H9 (cell line): Measurements from ENCODE around the gene SLC19A1. TPM values are rescaled to one million over a fixed set of nuclear protein-coding genes. Genes with fewer than 3 reads are reported as not detected.

ENCODE experiments used
- DNase-seq: peaks from one replicate; pipeline ENCODE4 v3.0.0-alpha.2; 2017
- H2AFZ ChIP-seq: one replicate; pipeline ENCODE4 v1.6.1; 2013; ENCODE audit warnings: mild to moderate bottlenecking, low read length, control low read depth, moderate library complexity
- H2AK5ac ChIP-seq: 2 replicates; pipeline ENCODE4 v1.6.1; 2013; ENCODE audit warnings: low read length, control low read depth, mixed read lengths; ENCODE audit not compliant: insufficient read length
- H2BK120ac ChIP-seq: one replicate; pipeline ENCODE4 v1.6.1; 2013; ENCODE audit warnings: low read depth, mild to moderate bottlenecking, low read length, control low read depth, inconsistent platforms; ENCODE audit not compliant: poor library complexity, severe bottlenecking
- H2BK12ac ChIP-seq: 2 replicates; pipeline ENCODE4 v1.6.1; 2013; ENCODE audit warnings: low read length, control low read depth, mixed read lengths, low read depth; ENCODE audit not compliant: insufficient read length
- H2BK15ac ChIP-seq: 2 replicates; pipeline ENCODE4 v1.6.1; 2013; ENCODE audit warnings: low read depth, low read length, control low read depth
- H2BK20ac ChIP-seq: one replicate; pipeline ENCODE4 v1.6.1; 2013; ENCODE audit warnings: low read depth, mild to moderate bottlenecking, low read length, control low read depth, inconsistent platforms; ENCODE audit not compliant: poor library complexity, severe bottlenecking
- H2BK5ac ChIP-seq: 2 replicates; pipeline ENCODE4 v1.6.1; 2013; ENCODE audit warnings: low read length, control low read depth, mixed read lengths; ENCODE audit not compliant: insufficient read length
- H3K14ac ChIP-seq: 2 replicates; pipeline ENCODE4 v1.6.1; 2013; ENCODE audit warnings: low read length, control low read depth; ENCODE audit not compliant: insufficient read depth
- H3K18ac ChIP-seq: 2 replicates; pipeline ENCODE4 v1.6.1; 2013; ENCODE audit warnings: low read depth, mild to moderate bottlenecking, mixed read lengths, low read length, control low read depth; ENCODE audit not compliant: insufficient read length
- H3K23ac ChIP-seq: 2 replicates; pipeline ENCODE4 v1.6.1; 2013; ENCODE audit warnings: low read length, control low read depth, mixed read lengths, low read depth; ENCODE audit not compliant: insufficient read length
- H3K23me2 ChIP-seq: 2 replicates; pipeline ENCODE4 v1.6.1; 2013; ENCODE audit warnings: low read depth, mild to moderate bottlenecking, mixed read lengths, low read length, control low read depth; ENCODE audit not compliant: insufficient read length, poor library complexity, severe bottlenecking
- H3K27ac ChIP-seq: 2 replicates; pipeline ENCODE4 v1.5.1; 2013; ENCODE audit warnings: low read length, control low read depth, mixed read lengths, low read depth; ENCODE audit not compliant: insufficient read length
- H3K27me3 ChIP-seq: 2 replicates; pipeline ENCODE4 v1.6.1; 2013; ENCODE audit warnings: low read length, control low read depth, inconsistent platforms; ENCODE audit not compliant: insufficient read depth
- H3K4ac ChIP-seq: 2 replicates; pipeline ENCODE4 v1.6.1; 2013; ENCODE audit warnings: low read depth, mild to moderate bottlenecking, control low read depth, inconsistent platforms, low read length, moderate library complexity
- H3K4me1 ChIP-seq: 2 replicates; pipeline ENCODE4 v1.6.1; 2013; ENCODE audit warnings: low read length, control low read depth, inconsistent platforms; ENCODE audit not compliant: insufficient read depth
- H3K4me2 ChIP-seq: 2 replicates; pipeline ENCODE4 v1.6.1; 2013; ENCODE audit warnings: low read length, control low read depth, mixed read lengths; ENCODE audit not compliant: insufficient read length, insufficient read depth
- H3K56ac ChIP-seq: 2 replicates; pipeline ENCODE4 v1.6.1; 2013; ENCODE audit warnings: low read depth, mild to moderate bottlenecking, mixed read lengths, low read length, control low read depth; ENCODE audit not compliant: insufficient read length
- H3K79me1 ChIP-seq: 2 replicates; pipeline ENCODE4 v1.6.1; 2013; ENCODE audit warnings: low read depth, mild to moderate bottlenecking, moderate library complexity, low read length, control low read depth, inconsistent platforms; ENCODE audit not compliant: insufficient read depth, poor library complexity, severe bottlenecking
- H3K79me2 ChIP-seq: 2 replicates; pipeline ENCODE4 v1.6.1; 2013; ENCODE audit warnings: low read length, control low read depth, inconsistent platforms; ENCODE audit not compliant: insufficient read depth
- H3K9ac ChIP-seq: 2 replicates; pipeline ENCODE4 v1.6.1; 2013; ENCODE audit warnings: low read length, control low read depth, mixed read lengths; ENCODE audit not compliant: insufficient read length; ENCODE audit errors: extremely low read depth
- H3K9me3 ChIP-seq: one replicate; pipeline ENCODE4 v1.6.1; 2013; ENCODE audit warnings: low read depth, low read length, inconsistent platforms; ENCODE audit not compliant: control insufficient read depth
- H3T11ph ChIP-seq: one replicate; pipeline ENCODE4 v1.6.1; 2013; ENCODE audit warnings: mild to moderate bottlenecking, low read length, control low read depth, inconsistent platforms
- H4K20me1 ChIP-seq: one replicate; pipeline ENCODE4 v1.6.1; 2013; ENCODE audit not compliant: control insufficient read depth, insufficient read length, insufficient read depth
- H4K5ac ChIP-seq: 2 replicates; pipeline ENCODE4 v1.6.1; 2013; ENCODE audit warnings: low read depth, mild to moderate bottlenecking, mixed read lengths, low read length, control low read depth; ENCODE audit not compliant: insufficient read length
- H4K8ac ChIP-seq: replicated peaks from 2 replicates; pipeline ENCODE4 v1.6.1; 2013; ENCODE audit warnings: low read length, control low read depth, mixed read lengths, low read depth; ENCODE audit not compliant: insufficient read length
- H4K91ac ChIP-seq: 2 replicates; pipeline ENCODE4 v1.6.1; 2013; ENCODE audit warnings: low read depth, mild to moderate bottlenecking, moderate library complexity, mixed read lengths, low read length, control low read depth; ENCODE audit not compliant: insufficient read length
- H3K27ac Mint-ChIP-seq, 3 experiments: 2 replicates in 2 of 3; 3 replicates in 1 of 3; pipeline ENCODE4 v1.8.0; 2020 to 2021; ENCODE audit warnings: mixed read lengths in 3 of 3, mild to moderate bottlenecking in 1 of 3, moderate library complexity in 1 of 3
- H3K27me3 Mint-ChIP-seq: 2 replicates; pipeline ENCODE4 v1.8.0; 2021; ENCODE audit warnings: low read depth, mild to moderate bottlenecking, moderate library complexity, mixed read lengths
- H3K36me3 Mint-ChIP-seq, 3 experiments: 2 replicates in 2 of 3; 3 replicates in 1 of 3; pipeline ENCODE4 v1.8.0; 2020 to 2021; ENCODE audit warnings: low read depth in 3 of 3, mixed read lengths in 3 of 3; ENCODE audit not compliant: insufficient read depth in 1 of 3
- H3K4me1 Mint-ChIP-seq, 2 experiments: 2 replicates each; pipeline ENCODE4 v1.8.0; 2020; ENCODE audit warnings: mixed read lengths in 2 of 2
- H3K4me3 Mint-ChIP-seq, 2 experiments: 2 replicates in 1 of 2; 3 replicates in 1 of 2; pipeline ENCODE4 v1.8.0; 2020 to 2021; ENCODE audit warnings: mild to moderate bottlenecking in 2 of 2, mixed read lengths in 2 of 2, moderate library complexity in 1 of 2
- H3K9me3 Mint-ChIP-seq, 2 experiments: 2 replicates in 1 of 2; 3 replicates in 1 of 2; pipeline ENCODE4 v1.8.0; 2020; ENCODE audit warnings: mild to moderate bottlenecking in 2 of 2, mixed read lengths in 2 of 2, moderate library complexity in 1 of 2
- WGBS: extraction: QIAGEN DNeasy Blood & Tissue Kit; methylation state at CpG from one replicate; pipeline ENCODE4 v1.1.7; 2013; ENCODE audit warnings: missing lambda C conversion rate, low lambda C conversion rate, mixed read lengths; ENCODE audit not compliant: insufficient read length; ENCODE audit errors: extremely low coverage; 5-methylcytosine and 5-hydroxymethylcytosine counted together
- total RNA-seq: library from RNA; stranded (reverse); gene quantifications from 2 replicates; pipeline ENCODE4 v1.2.1, GENCODE V29; 2021
- TF ChIP-seq, protein P1 (sequence below): fragments of 200-600 bp; sonication (generic); conservative IDR thresholded peaks from 3 replicates; pipeline ENCODE4 v1.8.0; 2021; ENCODE audit warnings: antibody characterized with exemption, mild to moderate bottlenecking

SLC19A1 gene
- total RNA-seq, 1 experiment from 2014 or later, result 32.4 TPM

DNA sequence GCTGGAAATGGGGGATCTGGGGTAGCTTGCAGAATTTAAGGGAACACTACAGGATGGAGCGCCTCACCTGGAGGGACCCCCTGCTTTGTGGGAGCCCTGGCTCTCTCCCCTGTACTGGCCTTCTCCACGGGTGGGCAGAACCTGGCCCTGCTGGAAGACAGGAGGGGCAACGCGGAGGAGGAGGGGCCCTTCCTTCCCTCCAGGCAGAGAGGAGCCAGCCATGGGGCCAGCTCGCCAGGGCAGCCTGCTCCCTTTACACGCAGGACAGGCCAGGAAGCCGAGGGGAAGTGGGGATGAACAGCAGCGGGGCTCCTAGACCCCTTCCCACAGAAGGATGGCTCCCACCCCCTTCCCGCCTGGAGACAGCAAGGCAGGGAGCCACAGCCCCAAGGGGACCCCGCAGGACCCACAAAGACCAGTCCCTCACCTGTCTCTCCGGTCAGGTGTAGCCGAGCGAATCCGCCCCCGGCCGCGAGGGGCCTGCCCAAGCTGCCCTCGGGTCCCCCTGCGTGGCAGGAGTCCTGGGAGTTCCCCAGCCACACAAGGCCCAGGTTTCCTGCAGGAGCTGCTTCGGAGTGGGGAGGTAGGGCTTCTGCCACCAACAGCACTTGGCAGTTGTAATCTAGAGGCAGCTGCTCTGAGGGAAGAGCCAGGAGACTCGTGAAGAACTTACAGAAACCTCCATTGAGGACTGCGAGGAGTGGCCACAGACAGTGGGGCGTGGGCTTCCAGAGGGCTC, 1.6 kb upstream of the SLC19A1 start:
- Histone ChIP-seq H3K9ac (no peak overlapping the region), H3K4ac (no peak overlapping the region), H3K9me3 (no peaks in the 10 kb centered on the region), H3T11ph (no peak overlapping the region), H3K27ac (no peak overlapping the region), H2BK5ac (no peak overlapping the region), H3K79me2 (peaks cover 6% of the 10 kb centered on the region; the same call in 1 of the 2 replicates), H2BK120ac (no peak overlapping the region), H2BK12ac (no peak overlapping the region), H3K4me1 (no peaks in the 10 kb centered on the region), H2BK20ac (no peak overlapping the region), H2BK15ac (no peak overlapping the region), H3K23me2 (peaks cover 5% of the 10 kb centered on the region), H4K8ac (no peak overlapping the region), H4K91ac (no peak overlapping the region), H3K14ac (no peak overlapping the region), H3K18ac (no peak overlapping the region), H4K5ac (no peak overlapping the region), H2AFZ (no peak overlapping the region), H2AK5ac (no peak overlapping the region), H3K56ac (no peak overlapping the region), H3K23ac (no peak overlapping the region), H4K20me1 (no peaks in the 10 kb centered on the region), H3K79me1 (no peaks in the 10 kb centered on the region), H3K4me2 (no peak overlapping the region), H3K27me3 (no peaks in the 10 kb centered on the region)
- peaks cover 3 to 6% of the 10 kb centered on the region in 2 experiments; a peak in 3 of 5 replicates for H3K9me3 Mint-ChIP-seq
- peaks cover 15% of the 10 kb centered on the region for H3K27me3 Mint-ChIP-seq
- no CpG with 5 or more reads among the region's 23 CpGs for WGBS
- H3K27ac Mint-ChIP-seq, result no peak overlapping the region
- TF ChIP-seq, protein P1, sequence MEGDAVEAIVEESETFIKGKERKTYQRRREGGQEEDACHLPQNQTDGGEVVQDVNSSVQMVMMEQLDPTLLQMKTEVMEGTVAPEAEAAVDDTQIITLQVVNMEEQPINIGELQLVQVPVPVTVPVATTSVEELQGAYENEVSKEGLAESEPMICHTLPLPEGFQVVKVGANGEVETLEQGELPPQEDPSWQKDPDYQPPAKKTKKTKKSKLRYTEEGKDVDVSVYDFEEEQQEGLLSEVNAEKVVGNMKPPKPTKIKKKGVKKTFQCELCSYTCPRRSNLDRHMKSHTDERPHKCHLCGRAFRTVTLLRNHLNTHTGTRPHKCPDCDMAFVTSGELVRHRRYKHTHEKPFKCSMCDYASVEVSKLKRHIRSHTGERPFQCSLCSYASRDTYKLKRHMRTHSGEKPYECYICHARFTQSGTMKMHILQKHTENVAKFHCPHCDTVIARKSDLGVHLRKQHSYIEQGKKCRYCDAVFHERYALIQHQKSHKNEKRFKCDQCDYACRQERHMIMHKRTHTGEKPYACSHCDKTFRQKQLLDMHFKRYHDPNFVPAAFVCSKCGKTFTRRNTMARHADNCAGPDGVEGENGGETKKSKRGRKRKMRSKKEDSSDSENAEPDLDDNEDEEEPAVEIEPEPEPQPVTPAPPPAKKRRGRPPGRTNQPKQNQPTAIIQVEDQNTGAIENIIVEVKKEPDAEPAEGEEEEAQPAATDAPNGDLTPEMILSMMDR, result no peak
- DNase-seq, result peak; percentile 31
- peaks cover 0 to 7% (median 2%) of the 10 kb centered on the region in 3 experiments; a peak in 2 of 7 replicates for H3K36me3 Mint-ChIP-seq
- peak overlapping the region; percentile 46 to 70; a peak in 4 of 5 replicates for H3K4me3 Mint-ChIP-seq
- H3K4me1 Mint-ChIP-seq, result peaks cover 10 to 14% of the 10 kb centered on the region in 2 experiments
